ENCODE results near the gene CD1E.

DNA sequence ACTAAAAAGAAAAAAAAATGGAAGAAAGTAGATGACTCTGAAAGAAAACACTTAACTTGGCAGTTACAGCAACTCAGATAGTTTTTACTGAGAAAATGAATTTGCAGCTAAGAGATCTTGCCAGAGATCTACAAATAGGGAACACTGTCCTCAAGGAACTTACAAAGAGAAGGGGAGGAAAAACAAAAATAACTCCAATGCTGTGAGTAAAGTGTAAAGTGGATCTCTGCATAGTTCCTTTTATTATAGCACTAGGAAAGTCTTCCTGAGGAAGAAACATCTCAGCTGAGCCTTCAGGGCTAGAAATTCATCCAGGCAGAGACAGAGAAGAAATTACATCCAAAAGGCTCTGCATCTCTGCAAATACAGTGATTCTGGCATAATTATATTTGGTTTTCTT, 26.2 kb upstream of the CD1E start:
- TF ChIP-seq, protein P1, sequence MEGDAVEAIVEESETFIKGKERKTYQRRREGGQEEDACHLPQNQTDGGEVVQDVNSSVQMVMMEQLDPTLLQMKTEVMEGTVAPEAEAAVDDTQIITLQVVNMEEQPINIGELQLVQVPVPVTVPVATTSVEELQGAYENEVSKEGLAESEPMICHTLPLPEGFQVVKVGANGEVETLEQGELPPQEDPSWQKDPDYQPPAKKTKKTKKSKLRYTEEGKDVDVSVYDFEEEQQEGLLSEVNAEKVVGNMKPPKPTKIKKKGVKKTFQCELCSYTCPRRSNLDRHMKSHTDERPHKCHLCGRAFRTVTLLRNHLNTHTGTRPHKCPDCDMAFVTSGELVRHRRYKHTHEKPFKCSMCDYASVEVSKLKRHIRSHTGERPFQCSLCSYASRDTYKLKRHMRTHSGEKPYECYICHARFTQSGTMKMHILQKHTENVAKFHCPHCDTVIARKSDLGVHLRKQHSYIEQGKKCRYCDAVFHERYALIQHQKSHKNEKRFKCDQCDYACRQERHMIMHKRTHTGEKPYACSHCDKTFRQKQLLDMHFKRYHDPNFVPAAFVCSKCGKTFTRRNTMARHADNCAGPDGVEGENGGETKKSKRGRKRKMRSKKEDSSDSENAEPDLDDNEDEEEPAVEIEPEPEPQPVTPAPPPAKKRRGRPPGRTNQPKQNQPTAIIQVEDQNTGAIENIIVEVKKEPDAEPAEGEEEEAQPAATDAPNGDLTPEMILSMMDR (IDR thresholded peaks at IDR 0.05; ENCODE audit: low read depth, low read length), result no peak
- TF ChIP-seq, protein P2, sequence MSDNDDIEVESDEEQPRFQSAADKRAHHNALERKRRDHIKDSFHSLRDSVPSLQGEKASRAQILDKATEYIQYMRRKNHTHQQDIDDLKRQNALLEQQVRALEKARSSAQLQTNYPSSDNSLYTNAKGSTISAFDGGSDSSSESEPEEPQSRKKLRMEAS (IDR thresholded peaks at IDR 0.05; ENCODE audit: low read depth, low read length), result no peak
- no peak for TF ChIP-seq POLR2A (IDR thresholded peaks at IDR 0.05; ENCODE audit: extremely low read depth, insufficient read length)

Data from NB4 (cell line).